ENCODE data around the gene RAB1B.
"Not testable (repeated sequence)": the region's sequence is repeated elsewhere in the genome, so short reads cannot be mapped to it uniquely, and the experiment has no call there.

The RAB1B gene

DNA sequence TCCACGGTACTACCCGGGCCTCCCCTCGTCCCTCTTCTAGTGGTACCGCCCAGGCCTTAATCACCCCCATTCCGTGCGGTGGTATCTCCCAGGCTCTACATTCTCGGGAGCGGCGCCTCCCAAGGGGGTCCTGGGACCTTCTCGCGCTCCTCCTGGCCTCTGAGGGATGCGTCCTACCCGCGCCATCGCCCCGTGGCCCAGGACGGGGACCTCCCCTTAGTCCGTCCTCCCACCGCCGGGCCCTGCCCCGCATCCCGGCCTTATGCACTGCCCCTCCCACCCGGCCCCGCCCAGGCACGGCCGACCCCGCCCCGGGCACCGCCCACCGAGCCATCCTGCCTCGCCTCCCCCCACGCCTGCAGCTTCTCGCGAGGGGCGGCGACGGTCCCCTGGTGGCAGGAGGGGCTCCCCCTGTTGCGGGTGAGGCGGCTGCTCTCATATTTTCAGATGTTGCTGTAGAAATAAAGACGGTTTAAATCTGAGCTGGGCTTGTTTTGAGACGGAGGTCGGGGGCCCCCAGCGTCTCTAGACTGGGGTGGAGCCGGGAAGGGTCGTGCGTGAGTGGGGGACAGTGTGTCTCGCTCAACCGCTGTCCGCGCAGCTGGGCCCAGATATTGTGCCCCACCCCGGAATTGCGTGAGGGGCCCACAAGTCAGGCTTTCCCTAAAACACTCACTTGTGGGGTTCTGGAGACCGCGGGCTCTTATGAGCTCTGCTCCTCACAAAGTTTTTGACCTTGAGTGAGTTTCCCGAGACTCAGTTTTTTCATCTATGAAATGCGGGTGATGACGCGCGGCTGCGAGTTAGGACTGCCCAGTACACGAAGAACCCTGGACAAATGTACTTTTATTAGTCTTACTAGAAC is 828 bp upstream of the RAB1B start:
- H3K27me3 ChIP-seq (ENCODE audit: insufficient read depth, low read length) = no peaks in the 10 kb centered on the region
- no peaks in the 10 kb centered on the region for H3K9me3 ChIP-seq (ENCODE audit: insufficient read depth, low read depth, low read length)
- H3K9ac ChIP-seq (ENCODE audit: low read depth, low read length) = peak overlapping the region; percentile 52
- peaks cover 45% of the 10 kb centered on the region for H3K36me3 ChIP-seq (ENCODE audit: insufficient read depth, low read length)
- H3K4me1 ChIP-seq (ENCODE audit: insufficient read depth, low read length) = peaks cover 8% of the 10 kb centered on the region; the same call in 1 of the 2 replicates
- H3K4me3 ChIP-seq (ENCODE audit: low read length) = peak overlapping the region; percentile 93
- H3K27ac ChIP-seq (ENCODE audit: low read depth, low read length) = peak overlapping the region; percentile 74; the same call in 1 of the 2 replicates
- WGBS = under 1% methylated on average over 58 of the region's 61 CpGs

DNA sequence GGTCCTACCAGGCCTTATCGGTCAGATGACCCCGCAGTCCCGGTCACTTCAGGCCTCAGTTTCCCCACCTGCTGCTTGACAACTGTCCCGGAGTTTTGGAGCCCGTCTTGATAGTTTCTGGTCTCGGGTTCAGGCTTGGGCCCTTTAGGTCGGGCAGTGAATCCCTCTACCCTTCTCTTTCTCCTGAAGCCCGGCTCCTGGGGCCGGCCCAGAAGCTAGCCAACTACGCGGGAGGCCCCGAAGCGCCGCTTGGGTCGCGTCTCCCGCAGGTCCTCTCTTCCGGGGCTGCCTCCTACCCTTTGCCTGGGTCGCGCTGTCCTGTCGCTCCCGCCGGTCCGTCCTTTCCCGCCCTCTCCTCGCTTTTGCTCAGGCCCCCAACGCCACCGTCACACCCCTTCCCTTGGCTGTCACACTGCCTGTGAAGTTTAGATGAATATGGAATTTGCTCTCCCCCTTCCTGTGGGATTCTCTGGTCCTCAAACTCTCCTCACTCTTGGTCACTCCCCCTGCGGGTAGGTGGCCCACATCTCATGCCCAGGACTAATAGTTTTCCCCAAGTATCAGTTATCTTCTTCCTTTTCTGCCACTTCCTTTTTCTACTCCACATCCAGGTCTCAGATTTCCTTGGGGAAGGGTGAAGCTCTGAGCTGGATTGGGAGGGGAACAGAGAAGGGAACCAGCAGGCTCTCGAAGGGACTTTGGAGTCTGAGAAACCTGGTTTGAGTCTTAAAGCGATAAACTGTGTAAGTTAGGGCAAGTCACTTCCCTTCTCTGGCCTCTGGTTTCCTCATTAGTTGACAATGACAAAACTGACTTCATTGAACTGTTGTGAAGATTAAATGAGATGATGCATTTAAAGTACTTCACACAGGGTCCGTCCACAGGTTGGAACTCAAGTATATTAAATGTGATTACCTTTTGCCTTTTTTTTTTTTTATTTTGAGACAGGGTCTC is 790 bp downstream of the RAB1B start:
- peak overlapping the region; percentile 93 for H3K4me3 ChIP-seq (ENCODE audit: low read length)
- H3K36me3 ChIP-seq (ENCODE audit: insufficient read depth, low read length) = peaks cover 45% of the 10 kb centered on the region
- H3K4me1 ChIP-seq (ENCODE audit: insufficient read depth, low read length) = peaks cover 8% of the 10 kb centered on the region; the same call in 1 of the 2 replicates
- no peaks in the 10 kb centered on the region for H3K9me3 ChIP-seq (ENCODE audit: insufficient read depth, low read depth, low read length)
- H3K9ac ChIP-seq (ENCODE audit: low read depth, low read length) = peak overlapping the region; percentile 92
- WGBS = 7% methylated on average over 30 of the region's 32 CpGs
- no peaks in the 10 kb centered on the region for H3K27me3 ChIP-seq (ENCODE audit: insufficient read depth, low read length)
- peak overlapping the region; percentile 96 for H3K27ac ChIP-seq (ENCODE audit: low read depth, low read length)

DNA sequence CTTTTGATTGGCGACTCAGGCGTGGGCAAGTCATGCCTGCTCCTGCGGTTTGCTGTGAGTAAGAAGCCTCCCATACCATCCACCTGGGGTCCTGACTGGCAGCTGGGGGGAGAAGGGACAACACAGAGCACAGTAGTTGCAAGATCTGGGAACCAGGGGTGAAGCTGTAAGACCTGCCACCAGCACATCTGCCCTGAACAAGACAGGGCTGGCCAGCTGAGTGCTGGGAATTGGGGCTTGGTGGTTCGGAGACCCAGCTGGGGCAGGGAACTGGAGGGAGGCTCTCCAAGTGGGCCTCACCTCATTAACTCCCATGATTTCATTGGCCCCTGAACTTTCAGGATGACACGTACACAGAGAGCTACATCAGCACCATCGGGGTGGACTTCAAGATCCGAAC is 3.4 kb downstream of the RAB1B start:
- H3K27ac ChIP-seq (ENCODE audit: low read depth, low read length) = no peak overlapping the region
- peaks cover 39% of the 10 kb centered on the region for H3K36me3 ChIP-seq (ENCODE audit: insufficient read depth, low read length)
- no peaks in the 10 kb centered on the region for H3K9me3 ChIP-seq (ENCODE audit: insufficient read depth, low read depth, low read length)

DNA sequence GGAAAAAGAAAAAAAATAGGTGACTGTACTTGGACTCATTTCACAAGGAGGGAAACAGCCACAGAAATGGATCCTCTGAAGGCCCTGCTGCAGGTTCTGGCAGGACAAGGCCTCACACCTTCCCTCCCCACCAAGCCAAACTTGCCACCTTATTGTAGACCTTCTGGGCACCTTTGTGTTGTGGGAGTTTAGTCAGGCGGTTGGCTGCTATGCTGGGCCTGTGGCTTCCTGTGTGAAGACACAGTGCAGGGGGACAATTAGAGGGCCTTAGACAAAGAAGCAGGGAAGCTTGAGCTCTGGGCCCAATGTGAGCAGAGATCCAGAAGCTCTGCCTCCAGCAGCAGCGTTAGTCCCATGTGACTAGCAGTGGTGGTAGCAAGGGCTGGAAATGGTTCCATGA is 4.2 kb downstream of the RAB1B start:
- Histone ChIP-seq H3K9me3 (ENCODE audit: insufficient read depth, low read depth, low read length) (no peaks in the 10 kb centered on the region), H3K9ac (ENCODE audit: low read depth, low read length) (no peak overlapping the region), H3K27me3 (ENCODE audit: insufficient read depth, low read length) (no peaks in the 10 kb centered on the region), H3K36me3 (ENCODE audit: insufficient read depth, low read length) (peaks cover 39% of the 10 kb centered on the region), H3K4me1 (ENCODE audit: insufficient read depth, low read length) (peaks cover 8% of the 10 kb centered on the region; the same call in 1 of the 2 replicates), H3K4me3 (ENCODE audit: low read length) (no peak overlapping the region), H3K27ac (ENCODE audit: low read depth, low read length) (no peak overlapping the region)
- WGBS = 97% methylated on average over 2 of the region's 2 CpGs

More for the DNA sequence above, 3.4 kb downstream of the RAB1B start:
- Histone ChIP-seq H3K27me3 (ENCODE audit: insufficient read depth, low read length) (no peaks in the 10 kb centered on the region), H3K4me3 (ENCODE audit: low read length) (no peak overlapping the region), H3K9ac (ENCODE audit: low read depth, low read length) (no peak overlapping the region), H3K4me1 (ENCODE audit: insufficient read depth, low read length) (peaks cover 8% of the 10 kb centered on the region; the same call in 1 of the 2 replicates)
- WGBS = 95% methylated on average over 7 of the region's 7 CpGs

DNA sequence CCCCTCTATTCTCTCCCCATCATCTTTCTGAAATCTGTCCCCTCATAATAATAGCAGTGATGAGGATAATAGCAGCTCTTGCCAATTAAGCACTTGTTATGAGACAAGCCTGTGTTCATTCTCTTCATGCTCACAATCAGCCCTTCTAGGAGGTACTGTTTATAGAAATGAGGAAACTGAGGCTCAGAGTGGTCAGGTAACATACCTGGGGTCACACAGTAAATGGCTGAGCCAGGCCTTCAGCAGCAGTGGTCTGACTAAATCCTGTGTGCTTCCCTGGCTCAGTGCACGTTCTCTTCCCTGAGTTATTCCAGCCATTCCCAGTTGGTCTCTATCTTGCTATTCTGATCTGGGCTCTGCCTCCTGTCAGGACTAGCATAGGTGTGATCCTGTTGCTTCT is 5.8 kb downstream of the RAB1B start:
- Histone ChIP-seq H3K4me1 (ENCODE audit: insufficient read depth, low read length) (peaks cover 8% of the 10 kb centered on the region; the same call in 1 of the 2 replicates), H3K27me3 (ENCODE audit: insufficient read depth, low read length) (no peaks in the 10 kb centered on the region), H3K9me3 (ENCODE audit: insufficient read depth, low read depth, low read length) (no peaks in the 10 kb centered on the region), H3K4me3 (ENCODE audit: low read length) (no peak overlapping the region), H3K36me3 (ENCODE audit: insufficient read depth, low read length) (peaks cover 39% of the 10 kb centered on the region), H3K27ac (ENCODE audit: low read depth, low read length) (no peak overlapping the region), H3K9ac (ENCODE audit: low read depth, low read length) (no peak overlapping the region)
- WGBS = 85% methylated on average over 1 of the region's 1 CpG

DNA sequence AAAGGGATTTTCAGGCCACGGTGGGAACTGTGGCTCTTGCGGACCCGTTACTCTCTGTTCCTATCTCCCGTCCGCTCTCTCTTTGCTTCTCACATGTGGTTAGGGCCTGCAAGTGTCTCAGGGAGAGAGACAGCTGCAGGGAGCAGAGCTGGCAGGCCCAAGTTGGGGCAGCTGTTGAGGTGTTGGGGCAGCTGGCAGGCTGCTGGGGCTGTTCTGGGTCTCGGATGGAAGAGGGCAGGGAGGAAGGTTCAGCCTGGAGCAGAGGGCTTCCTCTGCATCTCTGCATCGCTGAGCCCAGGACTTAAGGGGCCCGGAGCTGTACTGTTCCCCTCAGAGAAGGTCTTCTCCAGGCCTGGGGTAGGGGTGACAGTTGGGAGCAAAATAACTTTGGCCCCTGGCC is 7.0 kb downstream of the RAB1B start:
- 94% methylated on average over 8 of the region's 8 CpGs for WGBS
- H3K9me3 ChIP-seq (ENCODE audit: insufficient read depth, low read depth, low read length) = no peaks in the 10 kb centered on the region
- H3K27ac ChIP-seq (ENCODE audit: low read depth, low read length) = no peak overlapping the region
- no peak overlapping the region for H3K4me3 ChIP-seq (ENCODE audit: low read length)
- H3K9ac ChIP-seq (ENCODE audit: low read depth, low read length) = no peak overlapping the region
- peaks cover 39% of the 10 kb centered on the region for H3K36me3 ChIP-seq (ENCODE audit: insufficient read depth, low read length)
- no peaks in the 10 kb centered on the region for H3K27me3 ChIP-seq (ENCODE audit: insufficient read depth, low read length)
- no peaks in the 10 kb centered on the region for H3K4me1 ChIP-seq (ENCODE audit: insufficient read depth, low read length)

DNA sequence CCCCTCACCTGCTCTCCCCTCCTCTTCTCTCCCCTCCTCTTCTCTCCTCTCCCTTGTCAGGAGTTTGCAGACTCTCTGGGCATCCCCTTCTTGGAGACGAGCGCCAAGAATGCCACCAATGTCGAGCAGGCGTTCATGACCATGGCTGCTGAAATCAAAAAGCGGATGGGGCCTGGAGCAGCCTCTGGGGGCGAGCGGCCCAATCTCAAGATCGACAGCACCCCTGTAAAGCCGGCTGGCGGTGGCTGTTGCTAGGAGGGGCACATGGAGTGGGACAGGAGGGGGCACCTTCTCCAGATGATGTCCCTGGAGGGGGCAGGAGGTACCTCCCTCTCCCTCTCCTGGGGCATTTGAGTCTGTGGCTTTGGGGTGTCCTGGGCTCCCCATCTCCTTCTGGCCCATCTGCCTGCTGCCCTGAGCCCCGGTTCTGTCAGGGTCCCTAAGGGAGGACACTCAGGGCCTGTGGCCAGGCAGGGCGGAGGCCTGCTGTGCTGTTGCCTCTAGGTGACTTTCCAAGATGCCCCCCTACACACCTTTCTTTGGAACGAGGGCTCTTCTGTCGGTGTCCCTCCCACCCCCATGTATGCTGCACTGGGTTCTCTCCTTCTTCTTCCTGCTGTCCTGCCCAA is 7.7 kb downstream of the RAB1B start:
- peaks cover 39% of the 10 kb centered on the region for H3K36me3 ChIP-seq (ENCODE audit: insufficient read depth, low read length)
- no peaks in the 10 kb centered on the region for H3K27me3 ChIP-seq (ENCODE audit: insufficient read depth, low read length)
- 0 out of 2 replicates have a peak, but pooled peaks cover 3% of the 10 kb centered on the region for H3K4me1 ChIP-seq (ENCODE audit: insufficient read depth, low read length)
- H3K9ac ChIP-seq (ENCODE audit: low read depth, low read length) = no peak overlapping the region
- H3K27ac ChIP-seq (ENCODE audit: low read depth, low read length) = no peak overlapping the region
- no peak overlapping the region for H3K4me3 ChIP-seq (ENCODE audit: low read length)
- no peaks in the 10 kb centered on the region for H3K9me3 ChIP-seq (ENCODE audit: insufficient read depth, low read depth, low read length)
- 92% methylated on average over 14 of the region's 14 CpGs for WGBS

DNA sequence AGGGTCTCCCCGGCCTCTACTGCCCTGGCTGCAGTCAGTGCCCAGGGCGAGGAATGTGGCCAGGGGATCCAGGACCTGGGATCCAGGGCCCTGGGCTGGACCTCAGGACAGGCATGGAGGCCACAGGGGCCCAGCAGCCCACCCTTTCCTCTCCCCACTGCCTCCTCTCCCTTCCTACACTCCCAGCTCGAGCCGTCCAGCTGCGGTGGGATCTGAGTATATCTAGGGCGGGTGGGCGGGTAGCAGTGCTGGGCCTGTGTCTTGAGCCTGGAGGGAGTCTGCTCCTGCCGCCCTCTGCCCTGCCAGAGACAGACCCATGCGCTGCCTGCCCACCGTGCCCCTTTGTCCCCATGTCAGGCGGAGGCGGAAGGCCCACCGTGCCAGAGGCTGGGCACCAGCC is 8.2 kb downstream of the RAB1B start:
- H3K27me3 ChIP-seq (ENCODE audit: insufficient read depth, low read length); H3K9me3 ChIP-seq (ENCODE audit: insufficient read depth, low read depth, low read length); H3K4me1 ChIP-seq (ENCODE audit: insufficient read depth, low read length); H3K27ac ChIP-seq (ENCODE audit: low read depth, low read length); H3K9ac ChIP-seq (ENCODE audit: low read depth, low read length); H3K4me3 ChIP-seq (ENCODE audit: low read length): not testable (repeated sequence)
- H3K36me3 ChIP-seq (ENCODE audit: insufficient read depth, low read length) = peaks cover 38% of the 10 kb centered on the region
- WGBS = 93% methylated on average over 13 of the region's 13 CpGs

DNA sequence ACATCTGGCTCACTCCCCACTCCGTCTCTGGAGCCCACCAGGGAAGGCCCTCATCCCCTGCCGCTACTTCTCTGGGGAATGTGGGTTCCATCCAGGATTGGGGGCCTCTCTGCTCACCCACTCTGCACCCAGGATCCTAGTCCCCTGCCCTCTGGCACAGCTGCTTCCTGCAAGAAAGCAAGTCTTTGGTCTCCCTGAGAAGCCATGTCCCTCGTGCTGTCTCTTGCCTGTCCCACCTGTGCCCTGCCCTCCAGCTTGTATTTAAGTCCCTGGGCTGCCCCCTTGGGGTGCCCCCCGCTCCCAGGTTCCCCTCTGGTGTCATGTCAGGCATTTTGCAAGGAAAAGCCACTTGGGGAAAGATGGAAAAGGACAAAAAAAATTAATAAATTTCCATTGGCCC is 8.6 kb downstream of the RAB1B start:
- not testable (repeated sequence) for H3K4me3 ChIP-seq (ENCODE audit: low read length); H3K4me1 ChIP-seq (ENCODE audit: insufficient read depth, low read length); H3K9ac ChIP-seq (ENCODE audit: low read depth, low read length); H3K9me3 ChIP-seq (ENCODE audit: insufficient read depth, low read depth, low read length); H3K27me3 ChIP-seq (ENCODE audit: insufficient read depth, low read length); H3K27ac ChIP-seq (ENCODE audit: low read depth, low read length)
- 88% methylated on average over 4 of the region's 4 CpGs for WGBS
- H3K36me3 ChIP-seq (ENCODE audit: insufficient read depth, low read length) = peaks cover 33% of the 10 kb centered on the region

DNA sequence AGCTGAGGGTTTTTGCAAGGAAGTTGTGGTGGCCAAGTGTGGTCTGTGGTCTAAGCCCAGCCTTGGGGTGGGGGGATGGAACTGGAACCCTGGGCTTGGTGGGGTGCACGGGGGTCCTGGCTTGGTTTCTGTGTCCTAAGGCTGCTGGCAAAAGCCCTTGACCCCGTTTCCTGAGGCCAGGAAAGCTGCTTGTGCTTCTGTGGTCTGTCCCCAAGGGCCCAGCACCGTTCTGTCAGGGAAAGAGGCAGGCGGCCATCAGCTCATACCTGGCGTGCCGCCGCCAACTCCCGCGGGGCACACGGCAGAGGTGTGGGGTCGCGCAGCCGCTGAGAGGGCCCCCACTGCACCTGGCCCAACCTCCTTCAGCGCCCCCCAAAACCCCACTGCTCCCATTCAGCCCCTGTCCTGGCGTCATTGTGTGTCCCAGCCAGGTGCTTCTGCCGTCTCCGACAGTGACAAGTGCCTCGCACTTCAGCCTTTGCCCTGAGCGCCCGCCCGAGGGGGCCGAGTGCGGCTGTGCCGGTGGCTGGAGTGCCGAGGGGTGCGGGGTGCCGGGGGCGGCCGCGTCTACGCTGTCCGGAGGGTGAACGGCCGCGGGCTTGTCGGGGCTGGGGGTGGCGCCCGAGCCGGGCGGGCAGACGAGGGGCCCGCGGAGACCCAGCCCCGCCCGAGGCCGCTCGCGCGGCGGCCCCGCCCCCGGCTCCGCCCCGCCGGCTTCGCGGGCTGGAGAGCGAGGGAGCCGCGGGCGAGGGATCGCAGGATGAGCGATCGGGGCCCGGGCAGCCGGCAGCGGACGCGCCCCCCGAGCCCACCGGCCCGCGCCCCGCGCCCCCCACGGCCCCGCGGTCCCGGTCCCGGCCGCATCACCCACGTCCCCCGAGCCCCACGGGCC is 9.3 kb downstream of the RAB1B start, which contains the start of gene CNIH2:
CNIH2 (plus strand) TSS at position 705 of the 892 bp plus-strand sequence. CDS start 282 bp downstream, outside the sequence.
- H3K4me3 ChIP-seq (ENCODE audit: low read length) = peak within 1 kb of the TSS; percentile 56
- H3K36me3 ChIP-seq (ENCODE audit: insufficient read depth, low read length) = peaks cover 27% of the 10 kb centered on the region
- no peaks in the 10 kb centered on the region for H3K27me3 ChIP-seq (ENCODE audit: insufficient read depth, low read length)
- no peaks in the 10 kb centered on the region for H3K9me3 ChIP-seq (ENCODE audit: insufficient read depth, low read depth, low read length)
- H3K4me1 ChIP-seq (ENCODE audit: insufficient read depth, low read length) = peaks cover 7% of the 10 kb centered on the region
- H3K27ac ChIP-seq (ENCODE audit: low read depth, low read length) = no peak within 1 kb of the TSS
- WGBS = 3% methylated on average over 84 of the region's 84 CpGs
- H3K9ac ChIP-seq (ENCODE audit: low read depth, low read length) = peak within 1 kb of the TSS; percentile 37; the same call in 1 of the 2 replicates

Data from HUES64 (cell line).